Activated CD4-positive, alpha-beta memory T cell treated with anti-CD3 and anti-CD28 coated beads, Interleukin-2, amount 10 ng/mL, durations not matched to agents 7 days and 5 days (primary cell): ENCODE data around the gene RPS17. TPM values are rescaled to one million over a fixed set of nuclear protein-coding genes. Genes with fewer than 3 reads are reported as not detected.

Experiments used
- CTCF ChIA-PET: fragments of 350-600 bp; sonication (Branson Sonifier 250); formaldehyde crosslinking; loops from one replicate; lab custom pipeline; 2021; ENCODE audit warnings: antibody characterized with exemption, inconsistent platforms; lab: Charles Lee
- POLR2A ChIA-PET: fragments of 350-600 bp; sonication (Branson Sonifier 250); formaldehyde crosslinking; loops from one replicate; lab custom pipeline; 2021; ENCODE audit warnings: antibody characterized with exemption; lab: Charles Lee
- DNase-seq: peaks from one replicate; pipeline ENCODE4 v3.0.0-alpha.2; 2020
- H3K27ac Mint-ChIP-seq: one replicate; pipeline ENCODE4 v1.8.0; 2021; ENCODE audit warnings: mild to moderate bottlenecking, mixed read lengths
- H3K27me3 Mint-ChIP-seq: one replicate; pipeline ENCODE4 v1.8.0; 2021; ENCODE audit warnings: mixed read lengths
- H3K36me3 Mint-ChIP-seq: one replicate; pipeline ENCODE4 v1.8.0; 2021; ENCODE audit warnings: low read depth, mixed read lengths
- H3K4me1 Mint-ChIP-seq: one replicate; pipeline ENCODE4 v1.8.0; 2021; ENCODE audit warnings: mixed read lengths
- H3K4me3 Mint-ChIP-seq: one replicate; pipeline ENCODE4 v1.8.0; 2021; ENCODE audit warnings: mild to moderate bottlenecking, mixed read lengths
- H3K9me3 Mint-ChIP-seq: one replicate; pipeline ENCODE4 v1.8.0; 2021; ENCODE audit warnings: mixed read lengths
- total RNA-seq, 2 experiments: library from RNA; stranded (reverse); gene quantifications; one replicate each; pipeline ENCODE4 v1.2.3, GENCODE V29; 2021

The RPS17 gene
- total RNA-seq = 1,000 to 10,000 TPM; 1,261 to 1,293 TPM

GRCh38 chr15:82540055-82540983 is at the start of gene RPS17:
Gene RPS17, minus strand, starts transcription at chr15:82540457. Its CDS starts 29 bp downstream, at chr15:82540428.
- CTCF ChIA-PET = interaction anchor here (0.9 to 6.0 kb wide), 10 partner anchors 9 to 471 kb away, joined by 3 to 72 read pairs (median 4); partner anchors contain the start of genes C15orf40 and RAMAC
- Mint-ChIP-seq H3K4me1 (peaks cover 47% of the 10 kb centered on the region), H3K27me3 (no peaks in the 10 kb centered on the region)

GRCh38 chr15:82587805-82588204 is 47.5 kb upstream of the RPS17 start:
- Mint-ChIP-seq H3K36me3 (no peaks in the 10 kb centered on the region), H3K4me1 (no peaks in the 10 kb centered on the region), H3K27ac (no peak overlapping the region), H3K27me3 (peaks cover 36% of the 10 kb centered on the region), H3K9me3 (no peaks in the 10 kb centered on the region), H3K4me3 (no peak overlapping the region)
- ChIA-PET CTCF (no interaction called here), POLR2A (no interaction called here)
- DNase-seq = no peak

More at GRCh38 chr15:82540055-82540983, at the start of gene RPS17:
- Mint-ChIP-seq H3K27ac (peak within 1 kb of the TSS; percentile 95), H3K4me3 (peak within 1 kb of the TSS; percentile 97), H3K9me3 (no peaks in the 10 kb centered on the region), H3K36me3 (peaks cover 43% of the 10 kb centered on the region)
- DNase-seq = peak; percentile 98
- POLR2A ChIA-PET = interaction anchor here (0.7 to 3.0 kb wide), 14 partner anchors 9 to 568 kb away, joined by 3 to 32 read pairs (median 9); partner anchors contain the start of genes BTBD1, C15orf40, RAMAC and TM6SF1

- Mint-ChIP-seq H3K4me1 (no peaks in the 10 kb centered on the region), H3K27ac (no peak overlapping the region), H3K27me3 (peaks cover 37% of the 10 kb centered on the region), H3K4me3 (no peak overlapping the region), H3K36me3 (no peaks in the 10 kb centered on the region), H3K9me3 (no peaks in the 10 kb centered on the region)
- DNase-seq = no peak
- ChIA-PET CTCF (no interaction called here), POLR2A (no interaction called here)
Observed at GRCh38 chr15:82585072-82585471, 44.8 kb upstream of the RPS17 start.

GRCh38 chr15:82580713-82581112 is 40.5 kb upstream of the RPS17 start:
- no peak for DNase-seq
- no peak overlapping the region for H3K27ac Mint-ChIP-seq
- ChIA-PET CTCF (no interaction called here), POLR2A (no interaction called here)
- peaks cover 26% of the 10 kb centered on the region for H3K27me3 Mint-ChIP-seq
- no peaks in the 10 kb centered on the region for H3K9me3 Mint-ChIP-seq
- no peak overlapping the region for H3K4me3 Mint-ChIP-seq
- H3K36me3 Mint-ChIP-seq = no peaks in the 10 kb centered on the region
- H3K4me1 Mint-ChIP-seq = no peaks in the 10 kb centered on the region

- DNase-seq = no peak
- Mint-ChIP-seq H3K4me1 (no peaks in the 10 kb centered on the region), H3K4me3 (no peak overlapping the region), H3K9me3 (no peaks in the 10 kb centered on the region), H3K27ac (no peak overlapping the region), H3K27me3 (peaks cover 31% of the 10 kb centered on the region), H3K36me3 (no peaks in the 10 kb centered on the region)
- ChIA-PET CTCF (no interaction called here), POLR2A (no interaction called here)
Observed at GRCh38 chr15:82575335-82575734, 35.1 kb upstream of the RPS17 start.

- no peaks in the 10 kb centered on the region for H3K36me3 Mint-ChIP-seq
- H3K4me1 Mint-ChIP-seq = no peaks in the 10 kb centered on the region
- POLR2A ChIA-PET = interaction anchor here (1.2 kb wide), 1 partner anchor 15 kb away, joined by 3 read pairs; no protein-coding TSS in a partner anchor
- H3K27ac Mint-ChIP-seq = no peak overlapping the region
- CTCF ChIA-PET = no interaction called here
- DNase-seq = no peak
- no peak overlapping the region for H3K4me3 Mint-ChIP-seq
- H3K9me3 Mint-ChIP-seq = no peaks in the 10 kb centered on the region
- H3K27me3 Mint-ChIP-seq = peaks cover 32% of the 10 kb centered on the region
Observed at GRCh38 chr15:82572986-82573385, 32.7 kb upstream of the RPS17 start.

- no peak overlapping the region for H3K4me3 Mint-ChIP-seq
- ChIA-PET POLR2A (interaction anchor here (1.2 kb wide), 1 partner anchor 15 kb away, joined by 3 read pairs; no protein-coding TSS in a partner anchor), CTCF (no interaction called here)
- no peaks in the 10 kb centered on the region for H3K9me3 Mint-ChIP-seq
- H3K27ac Mint-ChIP-seq = no peak overlapping the region
- no peaks in the 10 kb centered on the region for H3K4me1 Mint-ChIP-seq
- no peaks in the 10 kb centered on the region for H3K36me3 Mint-ChIP-seq
- DNase-seq = no peak
- peaks cover 32% of the 10 kb centered on the region for H3K27me3 Mint-ChIP-seq
Observed at GRCh38 chr15:82572311-82572710, 32.1 kb upstream of the RPS17 start.

GRCh38 chr15:82571722-82572222 is 31.5 kb upstream of the RPS17 start:
- Mint-ChIP-seq H3K27me3 (peaks cover 32% of the 10 kb centered on the region), H3K4me3 (no peak overlapping the region), H3K36me3 (no peaks in the 10 kb centered on the region), H3K27ac (no peak overlapping the region), H3K9me3 (no peaks in the 10 kb centered on the region), H3K4me1 (no peaks in the 10 kb centered on the region)
- no peak for DNase-seq
- POLR2A ChIA-PET = interaction anchor here (1.2 kb wide), 1 partner anchor 14 kb away, joined by 3 read pairs; no protein-coding TSS in a partner anchor
- CTCF ChIA-PET = no interaction called here

- Mint-ChIP-seq H3K4me3 (no peak overlapping the region), H3K27me3 (peaks cover 29% of the 10 kb centered on the region), H3K4me1 (no peaks in the 10 kb centered on the region), H3K27ac (no peak overlapping the region), H3K36me3 (no peaks in the 10 kb centered on the region), H3K9me3 (no peaks in the 10 kb centered on the region)
- POLR2A ChIA-PET = no interaction called here
- CTCF ChIA-PET = no interaction called here
- DNase-seq = no peak
Observed at GRCh38 chr15:82570721-82571508, 30.7 kb upstream of the RPS17 start.

GRCh38 chr15:82569834-82570233 is 29.6 kb upstream of the RPS17 start:
- POLR2A ChIA-PET = no interaction called here

GRCh38 chr15:82568986-82569385 is 28.7 kb upstream of the RPS17 start:
- no peak for DNase-seq
- ChIA-PET POLR2A (no interaction called here), CTCF (interaction anchor here (1.2 kb wide), 2 partner anchors 38 to 431 kb away, joined by 3 read pairs; no protein-coding TSS in a partner anchor)
- peaks cover 18% of the 10 kb centered on the region for H3K27me3 Mint-ChIP-seq
- H3K9me3 Mint-ChIP-seq = no peaks in the 10 kb centered on the region
- H3K36me3 Mint-ChIP-seq = no peaks in the 10 kb centered on the region
- no peak overlapping the region for H3K4me3 Mint-ChIP-seq
- H3K4me1 Mint-ChIP-seq = no peaks in the 10 kb centered on the region
- no peak overlapping the region for H3K27ac Mint-ChIP-seq

More at GRCh38 chr15:82569834-82570233, 29.6 kb upstream of the RPS17 start:
- no peak for DNase-seq
- Mint-ChIP-seq H3K4me1 (no peaks in the 10 kb centered on the region), H3K27me3 (peaks cover 18% of the 10 kb centered on the region), H3K9me3 (no peaks in the 10 kb centered on the region), H3K4me3 (no peak overlapping the region), H3K36me3 (no peaks in the 10 kb centered on the region), H3K27ac (no peak overlapping the region)
- CTCF ChIA-PET = no interaction called here

- H3K36me3 Mint-ChIP-seq = no peaks in the 10 kb centered on the region
- H3K27ac Mint-ChIP-seq = no peak overlapping the region
- peaks cover 11% of the 10 kb centered on the region for H3K27me3 Mint-ChIP-seq
- DNase-seq = no peak
- no peak overlapping the region for H3K4me3 Mint-ChIP-seq
- CTCF ChIA-PET = no interaction called here
- H3K4me1 Mint-ChIP-seq = no peaks in the 10 kb centered on the region
- POLR2A ChIA-PET = no interaction called here
- H3K9me3 Mint-ChIP-seq = no peaks in the 10 kb centered on the region
Observed at GRCh38 chr15:82567661-82568060, 27.4 kb upstream of the RPS17 start.
